Body of pancreas (tissue), 4 donors: Measurements from ENCODE around the gene LYSMD4.
"Not testable (repeated sequence)": the region's sequence is repeated elsewhere in the genome, so short reads cannot be mapped to it uniquely, and the experiment has no call there.

Source experiments
- POLR2A ChIP-seq, 3 donors: fragments of 450-650 bp; IDR thresholded peaks; one replicate each; pipeline ENCODE4 v1.6.1; 2016; ENCODE audit warnings: antibody characterized with exemption in 3 of 3, mild to moderate bottlenecking in 2 of 3
- TF ChIP-seq, protein P1 (sequence below), 7 experiments: fragments of 450-650 bp in 4 of 7; fragments of 200-600 bp in 3 of 7; sonication (generic) in 3 of 7; IDR thresholded peaks; one replicate each; pipeline ENCODE4 v1.5.1; 2016 to 2019; ENCODE audit warnings: antibody characterized with exemption in 7 of 7

DNA sequence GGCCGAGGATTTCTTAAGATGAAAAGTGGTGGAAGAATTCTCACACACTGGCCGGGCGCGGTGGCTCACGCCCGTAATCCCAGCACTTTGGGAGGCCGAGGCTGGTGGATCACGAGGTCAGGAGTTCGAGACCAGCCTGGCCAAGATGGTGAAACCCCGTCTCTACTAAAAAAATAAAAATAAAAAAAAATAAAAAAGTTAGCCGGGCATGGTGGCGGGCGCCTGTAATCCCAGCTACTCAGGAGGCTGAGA lies 729 bp upstream of the LYSMD4 start:
- TF ChIP-seq, protein P1, sequence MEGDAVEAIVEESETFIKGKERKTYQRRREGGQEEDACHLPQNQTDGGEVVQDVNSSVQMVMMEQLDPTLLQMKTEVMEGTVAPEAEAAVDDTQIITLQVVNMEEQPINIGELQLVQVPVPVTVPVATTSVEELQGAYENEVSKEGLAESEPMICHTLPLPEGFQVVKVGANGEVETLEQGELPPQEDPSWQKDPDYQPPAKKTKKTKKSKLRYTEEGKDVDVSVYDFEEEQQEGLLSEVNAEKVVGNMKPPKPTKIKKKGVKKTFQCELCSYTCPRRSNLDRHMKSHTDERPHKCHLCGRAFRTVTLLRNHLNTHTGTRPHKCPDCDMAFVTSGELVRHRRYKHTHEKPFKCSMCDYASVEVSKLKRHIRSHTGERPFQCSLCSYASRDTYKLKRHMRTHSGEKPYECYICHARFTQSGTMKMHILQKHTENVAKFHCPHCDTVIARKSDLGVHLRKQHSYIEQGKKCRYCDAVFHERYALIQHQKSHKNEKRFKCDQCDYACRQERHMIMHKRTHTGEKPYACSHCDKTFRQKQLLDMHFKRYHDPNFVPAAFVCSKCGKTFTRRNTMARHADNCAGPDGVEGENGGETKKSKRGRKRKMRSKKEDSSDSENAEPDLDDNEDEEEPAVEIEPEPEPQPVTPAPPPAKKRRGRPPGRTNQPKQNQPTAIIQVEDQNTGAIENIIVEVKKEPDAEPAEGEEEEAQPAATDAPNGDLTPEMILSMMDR (IDR thresholded peaks at IDR 0.05) = not testable (repeated sequence)
- TF ChIP-seq POLR2A (IDR thresholded peaks at IDR 0.05) = not testable (repeated sequence)
